Transverse colon (tissue), 4 donors: ENCODE data around the gene PSAT1. TPM values are rescaled to one million over a fixed set of nuclear protein-coding genes. Genes with fewer than 3 reads are reported as not detected.

Source experiments
- DNase-seq: peaks from one replicate; pipeline ENCODE4 v3.0.0-alpha.2; 2019
- H3K27ac ChIP-seq, 4 donors: fragments of 200-600 bp; sonication (generic); 2 replicates each; pipeline ENCODE4 v1.5.1; 2016 to 2018; ENCODE audit warnings: inconsistent platforms in 4 of 4
- H3K27me3 ChIP-seq: fragments of 200-600 bp; sonication (generic); 2 replicates; pipeline ENCODE4 v1.5.1; 2017; ENCODE audit warnings: inconsistent platforms
- H3K36me3 ChIP-seq, 4 donors: fragments of 200-600 bp; sonication (generic); 2 replicates each; pipeline ENCODE4 v1.5.1; 2017 to 2019; ENCODE audit warnings: inconsistent platforms in 4 of 4
- H3K4me1 ChIP-seq, 4 donors: fragments of 200-600 bp; sonication (generic); 2 replicates each; pipeline ENCODE4 v1.5.1; 2017 to 2020; ENCODE audit warnings: inconsistent platforms in 4 of 4
- H3K4me3 ChIP-seq, 4 donors: fragments of 200-600 bp; sonication (generic); 1 replicate in 1 of 4; 2 replicates in 3 of 4; pipeline versions ENCODE4 v1.5.1 to v1.6.1; 2017 to 2019; ENCODE audit warnings: inconsistent platforms in 4 of 4
- H3K9me3 ChIP-seq, 2 donors: fragments of 200-600 bp; sonication (generic); 2 replicates each; pipeline ENCODE4 v1.5.1; 2017 to 2019; ENCODE audit warnings: inconsistent platforms in 2 of 2
- EP300 ChIP-seq: sonication (generic); formaldehyde crosslinking; IDR thresholded peaks from one replicate; pipeline ENCODE4 v1.6.1; 2017; ENCODE audit warnings: antibody characterized with exemption, low read depth
- POLR2A ChIP-seq: fragments of 450-650 bp; IDR thresholded peaks from one replicate; pipeline ENCODE4 v1.6.1; 2016; ENCODE audit warnings: antibody characterized with exemption, mild to moderate bottlenecking, moderate library complexity
- POLR2AphosphoS5 ChIP-seq, 3 donors: sonication (generic); formaldehyde crosslinking; IDR thresholded peaks; one replicate each; pipeline ENCODE4 v1.6.1; 2016; ENCODE audit warnings: antibody characterized with exemption in 3 of 3
- WGBS, 2 donors: methylation state at CpG; one replicate each; pipeline ENCODE4 v1.1.5; 2018; ENCODE audit warnings: low coverage in 1 of 2; 5-methylcytosine and 5-hydroxymethylcytosine counted together
- in situ Hi-C, 4 donors: fragments of 200-750 bp; cut with MboI; loops; one replicate each; pipeline versions ENCODE4 v1.15.0 to v1.15.1; 2017; ENCODE audit warnings: low sequenced_read_pairs in 3 of 4, low pct_ligation_motif_present in 1 of 4, low pct_unique_long_range_greater_than_20kb in 1 of 4
- intact Hi-C: fragments of 100-400 bp; cut with DNase I; formaldehyde crosslinking; loops from one replicate; pipeline ENCODE4 v1.15.1; 2023; ENCODE audit warnings: low total_unique reads
- total RNA-seq, 4 donors: library from RNA; depleted of rRNA; stranded (reverse); fragments of >200 nt; gene quantifications; one replicate each; pipeline ENCODE4 v1.1.0, GENCODE V29; 2016
- TF ChIP-seq, protein P1 (sequence below), 5 experiments: fragments of 200-600 bp in 3 of 5; fragments of 450-650 bp in 2 of 5; sonication (generic) in 3 of 5; IDR thresholded peaks; 1 replicate in 2 of 5; 2 replicates in 3 of 5; pipeline ENCODE4 v1.5.1; 2016 to 2017; ENCODE audit warnings: antibody characterized with exemption in 5 of 5, inconsistent platforms in 3 of 5, mild to moderate bottlenecking in 2 of 5, moderate library complexity in 1 of 5

Gene PSAT1
- total RNA-seq, 4 donors from 2014 or later: 1.6 to 3.5 (median 2.3) TPM; not detected in 1

DNA sequence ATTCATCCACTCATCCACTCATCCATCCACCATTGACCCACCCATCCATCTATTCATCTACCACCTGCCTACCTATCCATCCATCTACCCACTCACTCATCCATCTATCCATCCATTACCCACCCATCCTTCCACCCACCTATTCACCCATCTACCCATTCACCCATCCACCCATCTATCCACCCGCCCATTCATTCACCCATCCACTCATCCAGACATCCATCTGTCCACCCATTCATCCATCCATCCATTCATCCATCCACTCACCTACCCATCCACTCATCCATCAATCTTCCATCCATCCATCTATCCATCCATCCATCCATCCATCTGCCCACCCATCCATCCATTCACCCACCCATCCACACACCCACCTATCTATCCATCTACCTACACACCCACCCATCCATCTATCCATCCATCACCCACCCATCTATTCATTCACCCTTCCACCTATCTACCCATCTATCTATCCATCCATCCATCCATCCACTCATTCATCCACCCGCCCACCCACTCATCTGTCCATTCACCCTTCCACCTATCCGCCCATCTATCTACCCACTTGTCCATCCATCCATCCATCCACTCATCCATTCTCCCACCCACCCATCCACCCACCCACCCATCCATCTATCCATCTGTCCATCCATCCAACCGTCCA is 23.2 kb downstream of the PSAT1 start:
- DNase-seq: no peak
- no peaks in the 10 kb centered on the region for H3K9me3 ChIP-seq
- H3K4me3 ChIP-seq: no peak overlapping the region
- WGBS, 2 donors: 86 to 88% methylated on average over 3 to 4 of the region's 4 CpGs
- in situ Hi-C loops: no loop called here
- H3K36me3 ChIP-seq: no peaks in the 10 kb centered on the region
- H3K27me3 ChIP-seq: no peaks in the 10 kb centered on the region
- no peak overlapping the region for H3K27ac ChIP-seq
- intact Hi-C loops: no loop called here
- TF ChIP-seq, protein P1, sequence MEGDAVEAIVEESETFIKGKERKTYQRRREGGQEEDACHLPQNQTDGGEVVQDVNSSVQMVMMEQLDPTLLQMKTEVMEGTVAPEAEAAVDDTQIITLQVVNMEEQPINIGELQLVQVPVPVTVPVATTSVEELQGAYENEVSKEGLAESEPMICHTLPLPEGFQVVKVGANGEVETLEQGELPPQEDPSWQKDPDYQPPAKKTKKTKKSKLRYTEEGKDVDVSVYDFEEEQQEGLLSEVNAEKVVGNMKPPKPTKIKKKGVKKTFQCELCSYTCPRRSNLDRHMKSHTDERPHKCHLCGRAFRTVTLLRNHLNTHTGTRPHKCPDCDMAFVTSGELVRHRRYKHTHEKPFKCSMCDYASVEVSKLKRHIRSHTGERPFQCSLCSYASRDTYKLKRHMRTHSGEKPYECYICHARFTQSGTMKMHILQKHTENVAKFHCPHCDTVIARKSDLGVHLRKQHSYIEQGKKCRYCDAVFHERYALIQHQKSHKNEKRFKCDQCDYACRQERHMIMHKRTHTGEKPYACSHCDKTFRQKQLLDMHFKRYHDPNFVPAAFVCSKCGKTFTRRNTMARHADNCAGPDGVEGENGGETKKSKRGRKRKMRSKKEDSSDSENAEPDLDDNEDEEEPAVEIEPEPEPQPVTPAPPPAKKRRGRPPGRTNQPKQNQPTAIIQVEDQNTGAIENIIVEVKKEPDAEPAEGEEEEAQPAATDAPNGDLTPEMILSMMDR (IDR thresholded peaks at IDR 0.05): no peak
- no peak for TF ChIP-seq EP300
- no peak for TF ChIP-seq POLR2A
- TF ChIP-seq POLR2AphosphoS5 (IDR thresholded peaks at IDR 0.05): no peak
- peaks cover 0 to 5% (median 0%) of the 10 kb centered on the region in 4 donors for H3K4me1 ChIP-seq

GRCh38 chr9:78320875-78321496 is 24.1 kb downstream of the PSAT1 start:
- H3K4me1 ChIP-seq: peaks cover 0 to 13% (median 0%) of the 10 kb centered on the region in 4 donors
- in situ Hi-C loops: no loop called here
- DNase-seq: no peak
- H3K36me3 ChIP-seq: no peaks in the 10 kb centered on the region
- 84 to 100% methylated on average over 3 to 4 of the region's 4 CpGs for WGBS, 2 donors
- H3K27me3 ChIP-seq: no peaks in the 10 kb centered on the region
- no peak overlapping the region for H3K4me3 ChIP-seq
- no peak overlapping the region for H3K27ac ChIP-seq
- TF ChIP-seq POLR2A (no peak), POLR2AphosphoS5 (IDR thresholded peaks at IDR 0.05) (no peak), EP300 (no peak)
- TF ChIP-seq, protein P1 (IDR thresholded peaks at IDR 0.05): no peak
- intact Hi-C loops: no loop called here
- H3K9me3 ChIP-seq: no peaks in the 10 kb centered on the region

- 60 to 93% methylated on average over 1 to 7 of the region's 7 CpGs for WGBS, 2 donors
- no peak for DNase-seq
- intact Hi-C loops: no loop called here
- in situ Hi-C loops: no loop called here
- H3K27me3 ChIP-seq: no peaks in the 10 kb centered on the region
- H3K9me3 ChIP-seq: no peaks in the 10 kb centered on the region
- no peaks in the 10 kb centered on the region for H3K36me3 ChIP-seq
- H3K4me1 ChIP-seq: peaks cover 0 to 15% (median 0%) of the 10 kb centered on the region in 4 donors
- H3K4me3 ChIP-seq: no peak overlapping the region
- TF ChIP-seq, protein P1 (IDR thresholded peaks at IDR 0.05): no peak
- no peak for TF ChIP-seq EP300
- no peak for TF ChIP-seq POLR2A
- TF ChIP-seq POLR2AphosphoS5 (IDR thresholded peaks at IDR 0.05): no peak
- no peak overlapping the region for H3K27ac ChIP-seq
Measured at GRCh38 chr9:78321505-78321904, 24.6 kb downstream of the PSAT1 start.

DNA sequence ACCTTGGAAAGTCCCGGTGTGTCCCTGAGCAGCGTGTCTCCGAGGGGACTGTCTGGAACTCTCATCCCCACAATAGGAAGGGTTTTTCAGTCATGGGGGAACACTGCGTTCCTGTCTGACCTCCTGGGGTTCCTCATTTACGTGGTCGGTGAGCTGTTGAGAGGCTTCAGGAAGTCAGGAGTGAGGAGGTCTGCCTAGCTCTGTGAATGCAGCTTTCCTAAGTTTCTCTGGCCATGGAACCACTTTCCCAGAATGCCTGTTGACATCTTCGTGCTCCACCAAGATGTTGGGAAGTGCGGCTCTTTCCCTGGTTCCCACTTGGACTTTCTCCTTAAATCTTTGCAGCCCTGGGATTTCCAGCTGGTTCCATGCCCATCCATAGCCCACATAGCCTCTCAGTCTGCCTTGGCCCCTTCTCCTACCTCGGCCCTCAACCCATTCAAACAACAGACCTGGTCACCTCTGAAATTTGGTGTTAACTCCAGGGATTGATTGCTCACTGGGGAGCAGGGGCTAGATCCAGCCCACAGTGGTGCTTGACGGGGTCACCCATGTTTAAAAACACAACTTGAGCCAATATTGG is 27.2 kb downstream of the PSAT1 start:
- TF ChIP-seq POLR2A (no peak), EP300 (no peak), POLR2AphosphoS5 (IDR thresholded peaks at IDR 0.05) (no peak)
- TF ChIP-seq, protein P1 (IDR thresholded peaks at IDR 0.05): no peak

More for the DNA sequence above, 27.2 kb downstream of the PSAT1 start:
- intact Hi-C loops (no loop called here), in situ Hi-C loops (no loop called here)
- Histone ChIP-seq H3K27ac (no peak overlapping the region), H3K27me3 (no peaks in the 10 kb centered on the region), H3K36me3 (no peaks in the 10 kb centered on the region), H3K9me3 (no peaks in the 10 kb centered on the region), H3K4me3 (no peak overlapping the region), H3K4me1 (peaks cover 0 to 15% (median 0%) of the 10 kb centered on the region in 4 donors)
- DNase-seq: no peak
- 75% methylated on average over 10 of the region's 10 CpGs; no CpG with 5 or more reads in 1 of the 2 donors for WGBS, 2 donors
